Subcutaneous adipose tissue (tissue), 4 donors: ENCODE data around the gene BANP. TPM values are rescaled to one million over a fixed set of nuclear protein-coding genes. Genes with fewer than 3 reads are reported as not detected.

Source experiments
- total RNA-seq, 4 donors: library from RNA; depleted of rRNA; stranded (reverse); fragments of >200 nt; gene quantifications; one replicate each; pipeline ENCODE4 v1.1.0, GENCODE V29; 2016
- TF ChIP-seq, protein P1 (sequence below): fragments of 450-650 bp; IDR thresholded peaks from one replicate; pipeline ENCODE4 v1.5.1; 2016; ENCODE audit warnings: low read depth, mild to moderate bottlenecking, control low read depth, antibody characterized with exemption, moderate library complexity

Gene BANP, protein sequence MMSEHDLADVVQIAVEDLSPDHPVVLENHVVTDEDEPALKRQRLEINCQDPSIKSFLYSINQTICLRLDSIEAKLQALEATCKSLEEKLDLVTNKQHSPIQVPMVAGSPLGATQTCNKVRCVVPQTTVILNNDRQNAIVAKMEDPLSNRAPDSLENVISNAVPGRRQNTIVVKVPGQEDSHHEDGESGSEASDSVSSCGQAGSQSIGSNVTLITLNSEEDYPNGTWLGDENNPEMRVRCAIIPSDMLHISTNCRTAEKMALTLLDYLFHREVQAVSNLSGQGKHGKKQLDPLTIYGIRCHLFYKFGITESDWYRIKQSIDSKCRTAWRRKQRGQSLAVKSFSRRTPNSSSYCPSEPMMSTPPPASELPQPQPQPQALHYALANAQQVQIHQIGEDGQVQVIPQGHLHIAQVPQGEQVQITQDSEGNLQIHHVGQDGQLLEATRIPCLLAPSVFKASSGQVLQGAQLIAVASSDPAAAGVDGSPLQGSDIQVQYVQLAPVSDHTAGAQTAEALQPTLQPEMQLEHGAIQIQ
- total RNA-seq, result 10 to 100 TPM; 12.9 to 21.1 (median 16.9) TPM

- TF ChIP-seq, protein P1, sequence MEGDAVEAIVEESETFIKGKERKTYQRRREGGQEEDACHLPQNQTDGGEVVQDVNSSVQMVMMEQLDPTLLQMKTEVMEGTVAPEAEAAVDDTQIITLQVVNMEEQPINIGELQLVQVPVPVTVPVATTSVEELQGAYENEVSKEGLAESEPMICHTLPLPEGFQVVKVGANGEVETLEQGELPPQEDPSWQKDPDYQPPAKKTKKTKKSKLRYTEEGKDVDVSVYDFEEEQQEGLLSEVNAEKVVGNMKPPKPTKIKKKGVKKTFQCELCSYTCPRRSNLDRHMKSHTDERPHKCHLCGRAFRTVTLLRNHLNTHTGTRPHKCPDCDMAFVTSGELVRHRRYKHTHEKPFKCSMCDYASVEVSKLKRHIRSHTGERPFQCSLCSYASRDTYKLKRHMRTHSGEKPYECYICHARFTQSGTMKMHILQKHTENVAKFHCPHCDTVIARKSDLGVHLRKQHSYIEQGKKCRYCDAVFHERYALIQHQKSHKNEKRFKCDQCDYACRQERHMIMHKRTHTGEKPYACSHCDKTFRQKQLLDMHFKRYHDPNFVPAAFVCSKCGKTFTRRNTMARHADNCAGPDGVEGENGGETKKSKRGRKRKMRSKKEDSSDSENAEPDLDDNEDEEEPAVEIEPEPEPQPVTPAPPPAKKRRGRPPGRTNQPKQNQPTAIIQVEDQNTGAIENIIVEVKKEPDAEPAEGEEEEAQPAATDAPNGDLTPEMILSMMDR, result no peak
Measured at GRCh38 chr16:87950765-87951551, at the start of gene BANP. BANP (plus strand) TSS chr16:87951434; CDS start chr16:87975116, 23,682 bp downstream.

DNA sequence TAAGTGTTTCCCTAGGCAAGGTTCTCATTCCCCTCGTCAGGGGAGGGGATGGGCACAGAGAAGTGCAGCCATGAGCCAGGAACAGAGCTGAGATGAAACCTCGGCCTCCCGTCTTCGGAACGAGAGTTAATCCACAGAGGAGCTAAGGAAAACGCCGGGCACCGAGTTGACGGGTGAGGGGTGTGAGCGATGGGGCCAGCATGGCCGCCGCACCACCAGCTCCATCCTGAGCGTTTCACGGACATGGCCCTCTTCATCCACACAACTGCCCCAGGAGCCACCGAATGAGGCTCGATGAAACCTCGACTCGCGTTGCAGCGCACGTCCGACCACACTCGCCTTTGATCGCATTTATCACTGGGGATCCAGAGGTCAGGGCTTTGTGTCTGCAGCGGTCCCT is 36.4 kb upstream of the BANP start:
- TF ChIP-seq, protein P1, result no peak

- TF ChIP-seq, protein P1, result no peak
Measured at GRCh38 chr16:87917503-87917902, 33.7 kb upstream of the BANP start.

DNA sequence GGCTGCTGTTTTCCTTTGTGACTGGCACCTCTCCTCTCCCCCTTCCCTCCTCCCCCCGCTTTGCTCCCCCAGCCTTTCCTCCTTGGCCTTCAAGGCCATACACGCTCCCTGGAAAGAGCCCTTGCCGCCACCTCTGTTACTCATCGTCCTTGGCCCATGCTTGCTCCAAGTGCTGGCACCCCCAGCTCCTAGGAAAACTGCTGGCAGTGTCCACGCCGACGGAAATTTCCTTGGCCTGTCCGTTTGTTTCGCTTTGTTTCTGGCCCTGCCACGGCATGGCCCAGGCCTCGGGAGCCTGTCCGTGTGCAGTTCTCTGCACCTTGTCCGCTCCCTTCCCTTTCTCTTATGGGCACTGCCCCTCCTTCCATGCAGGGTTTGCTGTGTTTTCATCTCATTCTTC is 32.9 kb upstream of the BANP start:
- TF ChIP-seq, protein P1, result no peak

DNA sequence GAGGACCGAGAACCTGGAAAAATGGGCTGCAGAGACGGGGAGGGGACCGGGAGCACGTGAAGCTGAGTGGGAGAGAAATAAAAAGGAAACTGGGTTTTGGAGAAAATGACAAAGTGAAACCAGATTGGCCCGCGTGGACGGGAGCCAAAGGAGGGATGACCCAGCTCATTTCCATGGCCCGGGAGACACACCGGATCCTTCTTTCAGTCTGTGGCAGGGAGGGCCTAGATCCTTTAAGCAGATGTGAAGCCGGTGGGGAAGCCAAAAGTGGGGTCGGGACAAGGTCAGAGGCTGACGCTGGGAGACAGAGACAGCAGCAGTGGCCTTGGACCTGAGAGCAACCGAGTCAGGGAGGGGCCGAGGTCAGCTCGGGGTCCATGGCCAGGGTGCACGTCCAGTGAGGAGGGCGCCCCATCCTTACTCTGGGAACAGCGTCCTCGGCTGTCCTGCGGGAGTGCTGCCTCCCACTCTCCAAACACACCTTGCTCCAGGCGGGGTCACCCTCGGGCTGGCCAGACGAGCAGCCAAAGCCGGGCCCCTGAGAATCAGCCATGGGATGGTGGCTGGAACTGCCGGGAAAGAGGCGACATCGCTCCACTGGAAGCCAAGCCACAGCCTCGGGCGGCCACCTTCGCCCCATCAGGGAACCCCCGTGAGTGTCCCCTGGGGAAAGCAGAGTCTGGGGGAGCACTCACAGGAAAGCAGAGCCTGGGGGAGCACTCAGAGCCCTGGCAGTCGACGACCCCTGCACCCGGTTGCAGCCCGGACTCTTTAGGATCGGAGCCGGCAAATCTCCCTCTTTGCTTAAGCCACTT is 32.2 kb upstream of the BANP start:
- TF ChIP-seq, protein P1, result no peak

GRCh38 chr16:87919681-87919994 is 31.6 kb upstream of the BANP start:
- TF ChIP-seq, protein P1, result no peak
